ENCODE data around the gene IPO4. TPM values are rescaled to one million over a fixed set of nuclear protein-coding genes. Genes with fewer than 3 reads are reported as not detected.

Gene IPO4
- total and polyA plus RNA-seq, 2 experiments from 2014 or later = 34.2 to 105 TPM

- TF ChIP-seq ZNF462 (CRISPR knock-in tag; IDR thresholded peaks at IDR 0.05) = no peak
Observed at GRCh38 chr14:24135584-24135833, 53.1 kb downstream of the IPO4 start (continued).

- no peaks in the 10 kb centered on the region for H3K9me2 ChIP-seq (ENCODE audit: insufficient read depth)
- Mint-ChIP-seq H3K27me3 (ENCODE audit: insufficient read depth, low read depth, poor library complexity) (peaks cover 14% of the 10 kb centered on the region), H3K4me3 (no peak overlapping the region), H3K27ac (no peak overlapping the region), H3K4me1 (peaks cover 32% of the 10 kb centered on the region), H3K9me3 (no peaks in the 10 kb centered on the region), H3K36me3 (ENCODE audit: low read depth) (peaks cover 15% of the 10 kb centered on the region)
- H3K36me3 ChIP-seq (ENCODE audit: insufficient read depth) = 0 out of 2 replicates have a peak, but pooled peaks cover 6% of the 10 kb centered on the region
- H3K4me1 ChIP-seq (ENCODE audit: insufficient read depth) = peaks cover 17% of the 10 kb centered on the region
- DNase-seq (ENCODE audit: low spot score) (no peak), ATAC-seq (no peak)
- H3K79me2 ChIP-seq (replicated peaks; ENCODE audit: insufficient read depth) = 0 out of 2 replicates have a peak, but pooled peaks cover under 1% of the 10 kb centered on the region
- H3K4me2 ChIP-seq = no peak overlapping the region
- H4K20me1 ChIP-seq (replicated peaks; ENCODE audit: insufficient read depth) = no peaks in the 10 kb centered on the region
- no peak overlapping the region for H2AFZ ChIP-seq
- no peaks in the 10 kb centered on the region for H3K27me3 ChIP-seq (ENCODE audit: insufficient read depth)
- H3K4me3 ChIP-seq = no peak overlapping the region
- peaks cover 27% of the 10 kb centered on the region for H3F3A ChIP-seq (replicated peaks; ENCODE audit: low read depth)
- TF ChIP-seq NANOG (IDR thresholded peaks at IDR 0.05; ENCODE audit: borderline replicate concordance) = no peak
- no peak for TF ChIP-seq CTCF (conservative IDR thresholded peaks at IDR 0.05; ENCODE audit: low read depth in 2 of 2)
- no peak for TF ChIP-seq EZH2phosphoT487 (IDR thresholded peaks at IDR 0.05; ENCODE audit: unreplicated experiment)
- no peak overlapping the region for H3K27ac ChIP-seq (ENCODE audit: low read depth)
Observed at GRCh38 chr14:24133735-24134134, 54.9 kb downstream of the IPO4 start.
